HG03439 (cell line): ENCODE measurements around the gene WTAP.
"Not testable (repeated sequence)": the region's sequence is repeated elsewhere in the genome, so short reads cannot be mapped to it uniquely, and the experiment has no call there.

Experiments used
- ATAC-seq: cut with Tn5 transposase; IDR thresholded peaks from one replicate; pipeline ENCODE4 v1.9.1; 2021; ENCODE audit warnings: mild to moderate bottlenecking, moderate library complexity; ENCODE audit not compliant: unreplicated experiment

WTAP gene

DNA sequence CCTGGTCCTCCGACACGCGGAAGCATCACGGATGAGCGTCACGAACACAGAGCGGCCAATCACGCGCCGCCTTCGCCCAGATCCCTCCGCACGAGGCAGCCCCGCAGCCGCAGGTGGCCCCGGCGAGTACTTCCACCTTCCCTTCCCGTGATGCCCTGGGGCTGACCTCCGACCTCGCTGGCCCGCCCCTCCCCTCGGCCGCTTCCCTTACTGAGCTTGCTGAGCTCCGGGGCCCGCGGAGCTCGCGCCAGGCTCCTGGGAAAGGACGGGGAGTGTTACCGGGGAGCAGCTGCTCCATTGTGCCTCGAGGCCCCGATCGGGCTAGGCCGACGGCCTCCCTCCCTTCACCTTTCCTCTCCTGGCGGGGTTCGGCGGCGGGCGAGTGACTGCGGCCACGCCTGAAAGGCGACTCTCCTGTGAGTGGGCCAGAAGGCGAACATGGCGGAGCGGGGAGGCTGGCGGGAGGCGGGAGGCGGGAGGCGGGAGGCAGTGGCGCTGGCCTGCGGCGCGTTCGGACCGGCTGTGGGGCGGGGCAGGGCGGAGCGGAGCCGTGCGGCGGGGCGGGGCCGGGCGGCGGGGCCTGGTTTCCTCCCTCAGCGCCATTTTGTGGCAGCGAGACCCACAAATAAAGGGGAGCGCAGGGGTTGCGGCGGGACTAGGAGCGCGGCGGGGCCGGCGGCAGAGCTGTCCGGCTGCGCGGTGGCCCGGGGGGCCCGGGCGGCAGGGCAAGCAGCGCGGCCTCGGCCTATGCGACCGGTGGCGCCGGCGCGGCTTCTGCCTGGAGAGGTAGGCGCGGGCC is at the start of gene WTAP:
TSS of gene WTAP (plus strand) at position 589 of the 799 bp plus-strand sequence. CDS start 8,760 bp downstream, outside the sequence.
- ATAC-seq: peak; percentile 86

- no peak for ATAC-seq
Measured at GRCh38 chr6:159677506-159678165, 49.7 kb upstream of the WTAP start.

DNA sequence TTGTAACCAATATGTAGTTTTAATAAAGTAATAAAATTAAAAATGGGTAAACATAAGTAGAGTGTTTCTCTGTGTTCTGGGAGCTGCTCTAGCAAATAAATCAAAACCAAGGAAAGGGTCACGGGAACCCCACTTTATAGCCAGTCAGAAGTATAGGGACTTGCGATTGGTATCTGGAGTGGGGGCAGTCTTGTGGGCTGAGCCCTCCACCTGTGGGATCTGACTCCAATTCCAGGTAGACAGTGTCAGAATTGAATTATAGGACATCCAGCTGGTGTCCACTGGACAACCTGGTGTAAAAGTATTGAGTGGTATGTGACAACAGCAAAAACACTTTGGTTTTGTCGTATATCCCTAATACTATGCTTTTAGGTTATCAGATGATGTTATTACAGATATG is 48.7 kb upstream of the WTAP start:
- no peak for ATAC-seq

DNA sequence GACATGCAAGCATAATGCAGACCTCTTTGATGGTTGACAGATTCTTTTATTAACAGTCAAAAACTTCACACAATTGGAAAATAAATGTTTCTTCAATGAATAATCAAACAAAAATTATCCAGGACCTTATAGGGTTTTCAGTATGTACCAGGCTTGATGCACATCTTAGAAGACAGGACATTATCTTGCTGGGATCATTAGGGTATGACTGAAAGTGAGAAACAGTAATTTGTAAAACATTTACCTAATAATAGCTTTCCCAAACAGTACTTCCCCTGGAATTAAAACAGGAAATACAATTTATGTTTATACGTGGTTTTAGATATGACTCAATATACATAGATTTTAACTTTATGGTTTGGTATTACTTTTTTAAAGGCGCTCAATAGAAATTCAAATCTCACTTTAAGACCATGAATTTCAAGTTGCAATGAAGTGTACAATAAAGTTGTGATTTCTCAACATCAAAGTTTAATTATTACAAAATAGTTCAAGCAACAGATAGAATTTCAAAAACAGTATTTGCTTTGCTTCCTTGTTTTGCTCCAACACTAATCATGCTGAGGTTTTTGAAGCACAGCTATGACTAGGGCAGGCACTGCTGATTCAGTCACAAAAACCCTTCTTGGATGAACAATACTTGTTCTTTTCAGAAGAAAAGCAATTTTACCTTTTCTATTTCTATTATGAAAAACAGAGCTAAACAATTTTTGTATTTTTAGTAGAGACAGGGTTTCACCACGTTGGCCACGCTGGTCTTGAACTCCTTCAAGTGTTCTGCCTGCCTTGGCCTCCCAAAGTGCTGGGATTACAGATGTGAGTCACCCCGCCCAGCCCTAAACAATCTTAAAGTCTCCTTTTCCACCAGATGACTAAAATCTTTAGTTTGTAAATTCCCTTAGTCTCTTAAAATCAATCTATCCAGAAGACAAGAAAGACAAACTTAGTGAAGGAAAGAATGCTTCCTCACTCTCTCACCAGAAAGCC is 47.9 kb upstream of the WTAP start:
- no peak for ATAC-seq

DNA sequence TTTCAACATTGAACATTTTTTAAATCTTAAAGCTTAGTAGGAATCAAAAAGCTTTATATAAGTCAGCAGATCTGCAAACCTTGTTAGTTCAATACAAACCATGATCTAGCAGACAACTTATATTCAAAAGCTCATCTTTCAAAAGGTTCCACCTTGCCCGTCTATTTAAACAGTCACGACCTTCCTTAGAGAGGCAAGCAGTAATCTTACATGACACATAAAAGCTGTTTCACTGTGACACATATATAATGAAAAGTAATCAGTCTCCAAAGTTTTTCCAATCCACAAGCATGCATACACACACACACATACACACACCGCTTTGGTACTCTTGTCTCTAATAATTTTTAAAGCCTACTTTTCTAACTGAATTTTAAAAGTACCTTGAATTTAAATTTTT is 47.2 kb upstream of the WTAP start:
- no peak for ATAC-seq

DNA sequence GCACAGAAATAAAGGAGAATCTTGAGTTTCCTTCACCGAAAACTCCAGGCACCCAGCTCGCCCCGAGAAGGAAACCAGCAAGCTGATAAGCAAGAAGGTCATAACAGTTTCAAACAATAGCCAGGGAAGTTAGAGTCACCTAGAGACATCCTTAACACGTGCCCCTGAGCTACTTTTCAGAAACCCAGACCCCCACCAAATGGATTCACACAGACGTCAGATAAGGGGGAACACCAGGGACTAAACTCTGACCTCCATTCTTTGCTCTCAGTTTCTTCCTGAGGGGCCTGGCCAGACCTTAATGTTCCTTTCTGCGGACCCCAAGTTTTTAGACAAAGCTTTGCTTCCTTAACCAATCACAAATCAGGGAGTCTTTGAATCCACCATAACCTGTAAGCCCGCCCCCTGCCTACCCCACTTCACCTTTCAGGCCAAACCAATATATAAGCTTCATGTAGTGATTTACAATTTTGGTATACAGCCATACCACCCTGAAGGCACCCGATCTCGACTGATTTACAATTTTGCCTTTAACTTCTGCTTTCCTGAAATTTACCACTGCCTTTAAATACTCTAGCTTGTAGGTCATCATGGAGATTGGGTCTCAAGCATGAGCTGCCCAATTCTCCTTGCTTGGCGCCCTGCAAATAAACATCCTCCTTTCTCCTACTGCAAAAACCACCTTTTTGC is 46.0 kb upstream of the WTAP start:
- ATAC-seq: no peak

DNA sequence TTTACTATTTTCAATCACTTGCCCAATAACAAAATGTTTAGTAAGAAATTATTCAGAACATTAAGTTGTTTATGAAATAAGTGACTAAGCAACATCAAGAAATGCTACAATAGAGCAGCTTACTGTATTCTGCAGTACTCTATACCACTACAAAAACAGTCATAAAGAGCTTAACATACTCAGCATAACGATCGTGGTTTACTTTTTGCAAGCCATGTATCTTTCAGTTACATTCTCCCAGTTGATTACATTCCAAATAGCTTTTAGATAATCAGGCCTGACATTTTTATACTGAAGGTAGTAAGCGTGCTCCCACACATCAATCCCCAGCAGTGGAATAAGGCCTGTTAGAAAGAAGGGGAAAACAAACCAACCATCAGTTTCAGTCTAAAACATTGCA is 45.0 kb upstream of the WTAP start:
- no peak for ATAC-seq

- no peak for ATAC-seq
Measured at GRCh38 chr6:159682810-159683209, 44.5 kb upstream of the WTAP start.

- ATAC-seq: no peak
Measured at GRCh38 chr6:159684013-159684304, 43.3 kb upstream of the WTAP start.

DNA sequence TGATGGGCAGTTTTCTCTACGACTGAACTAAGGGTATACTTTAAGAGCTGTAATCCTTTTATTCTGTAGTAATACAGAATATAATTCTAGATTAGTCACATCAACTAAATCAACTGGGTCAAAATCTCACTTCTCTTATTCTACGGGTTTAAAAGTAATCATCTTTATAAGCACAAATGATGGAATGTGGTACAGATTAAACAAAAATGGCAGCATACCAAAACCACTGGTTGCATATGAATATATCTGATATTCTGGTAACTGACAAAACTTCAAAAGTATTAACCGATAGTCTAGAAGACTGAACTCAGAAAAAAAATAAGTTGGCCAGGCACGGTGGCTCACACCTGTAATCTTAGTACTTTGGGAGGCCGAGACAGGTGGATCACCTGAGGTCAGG is 41.3 kb upstream of the WTAP start:
- ATAC-seq: no peak

DNA sequence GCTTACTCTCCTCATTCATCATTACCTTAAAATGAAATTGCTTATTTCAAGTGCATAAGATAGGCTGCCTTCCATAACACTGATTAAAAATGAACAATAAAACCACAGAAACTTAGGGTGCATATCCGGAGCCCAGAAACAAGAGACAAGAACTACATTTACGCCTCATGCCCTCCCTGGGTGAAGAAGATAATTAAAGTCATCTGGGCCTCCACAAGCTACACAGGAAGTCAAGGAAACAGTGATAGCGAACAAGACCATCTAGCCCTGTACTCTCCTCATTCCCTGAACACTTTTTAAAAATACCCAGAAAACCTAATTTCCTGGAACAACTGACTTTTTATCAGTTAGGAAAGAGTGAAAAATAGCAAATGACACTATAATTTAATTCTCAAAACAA is 40.6 kb upstream of the WTAP start:
- ATAC-seq: no peak

GRCh38 chr6:159687341-159687740 is 40.0 kb upstream of the WTAP start:
- ATAC-seq: no peak

DNA sequence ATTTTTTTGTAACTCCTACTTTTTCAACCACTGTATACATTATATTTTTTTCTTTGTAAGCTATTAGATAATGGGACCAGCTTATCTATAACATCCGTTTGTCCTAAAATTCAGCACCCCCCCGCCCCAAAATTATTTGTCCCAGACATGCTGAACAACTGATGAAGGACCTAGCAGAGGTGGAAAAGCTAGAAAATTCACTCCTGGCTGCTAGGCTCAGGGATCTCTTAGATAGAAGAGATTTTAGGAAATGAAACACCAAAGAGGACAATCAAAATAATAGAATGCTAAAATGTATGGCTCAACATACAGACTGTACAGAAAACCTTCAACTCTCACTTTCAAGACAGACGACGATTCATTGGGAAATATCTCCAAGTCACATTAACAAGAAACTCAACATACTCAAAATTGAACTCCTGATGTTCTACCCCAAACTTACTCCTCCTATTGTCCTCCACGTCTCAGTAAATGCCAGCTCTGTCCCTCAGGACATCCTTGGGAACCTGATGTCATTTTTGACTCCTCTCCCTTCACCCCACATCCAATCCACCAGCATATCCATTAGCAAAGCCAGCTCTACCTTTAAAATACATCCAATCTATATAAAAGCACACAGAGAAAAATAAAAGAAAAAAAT is 38.9 kb upstream of the WTAP start:
- ATAC-seq: no peak

DNA sequence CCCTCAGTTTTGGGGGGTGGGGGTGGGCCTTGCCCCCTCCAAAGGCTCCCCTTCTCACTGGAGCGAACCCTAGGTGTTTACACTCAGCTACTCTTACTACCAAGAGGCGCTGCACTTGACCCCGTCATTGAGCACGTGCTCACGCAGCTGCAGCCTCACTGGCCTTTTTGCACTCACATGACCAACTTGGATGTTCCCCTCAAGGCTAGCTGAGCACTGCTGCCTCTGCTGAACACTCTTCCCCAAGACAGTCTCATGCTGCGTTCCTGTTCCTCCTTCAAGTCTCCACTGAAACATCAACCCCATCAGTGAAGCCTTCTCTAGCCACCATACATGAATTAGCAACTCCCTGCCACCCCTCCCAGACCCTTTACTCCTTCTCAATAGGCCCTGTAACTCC is 38.3 kb upstream of the WTAP start:
- ATAC-seq: no peak

GRCh38 chr6:159690135-159690534 is 37.2 kb upstream of the WTAP start:
- ATAC-seq: not testable (repeated sequence)

DNA sequence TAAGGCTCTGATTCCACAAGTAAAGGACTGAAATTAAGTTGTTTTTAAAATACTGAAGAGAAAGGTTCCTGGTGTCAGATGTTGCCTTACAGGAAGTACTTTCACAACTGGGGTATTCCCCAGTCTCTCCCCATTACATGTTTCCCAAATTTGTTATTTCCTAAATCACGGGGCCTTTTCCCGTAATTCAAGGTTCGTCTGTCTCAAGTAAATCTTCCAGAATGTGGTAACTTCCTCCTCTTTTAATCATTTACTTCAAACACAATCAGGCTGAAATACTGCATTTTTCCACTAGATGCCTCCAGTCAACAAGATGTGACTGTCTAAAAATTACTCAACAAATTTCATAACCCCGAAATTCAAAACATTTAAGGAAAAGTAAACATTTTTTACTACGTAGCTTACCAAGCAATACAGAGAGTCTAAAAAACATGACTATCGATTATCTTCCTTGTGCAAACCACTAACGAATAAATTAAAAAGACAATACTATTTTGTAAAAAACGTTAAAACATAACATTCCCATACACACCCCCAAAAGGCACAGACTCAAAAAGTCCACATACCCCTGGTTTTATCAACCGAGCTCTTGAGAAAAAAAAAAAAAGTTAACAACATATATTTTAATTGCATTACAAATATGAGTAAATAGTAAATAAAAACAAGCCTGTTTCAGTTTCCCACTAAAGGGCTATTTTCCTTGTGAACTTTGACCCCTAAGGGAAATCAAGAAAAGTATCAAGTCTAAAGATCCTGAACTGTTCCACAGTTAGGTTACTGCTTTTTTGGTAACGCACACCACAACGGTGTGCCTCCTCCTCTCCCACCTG is 36.0 kb upstream of the WTAP start:
- no peak for ATAC-seq

GRCh38 chr6:159691963-159692287 is 35.4 kb upstream of the WTAP start:
- no peak for ATAC-seq

- peak; percentile 31 for ATAC-seq
Measured at GRCh38 chr6:159692303-159693127, 34.8 kb upstream of the WTAP start.
